ENCODE measurements around the gene SLC4A5.

The SLC4A5 gene

DNA sequence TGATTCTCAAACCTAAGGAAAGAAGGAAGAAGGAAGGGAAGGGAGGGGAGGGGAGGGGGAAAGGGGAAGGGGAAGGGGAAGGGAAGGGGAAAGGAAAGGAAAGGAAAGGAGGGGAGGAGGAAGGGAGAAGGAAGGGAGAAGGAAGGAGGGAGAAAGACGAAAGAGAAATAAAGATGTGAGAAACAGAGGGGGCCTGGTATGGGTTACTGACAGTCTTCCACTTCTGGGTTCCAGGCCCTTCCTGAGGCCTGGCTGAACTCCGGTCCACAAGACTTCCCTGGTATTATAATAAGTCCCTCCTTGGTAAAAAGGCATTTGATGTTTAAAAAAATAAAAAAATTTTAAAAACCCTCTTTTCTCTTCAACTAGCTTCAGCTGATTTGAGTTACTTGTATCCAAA lies 17.4 kb downstream of the SLC4A5 start:
- no peaks in the 10 kb centered on the region for H3K9me3 Mint-ChIP-seq
- no peaks in the 10 kb centered on the region for H3K36me3 Mint-ChIP-seq (ENCODE audit: insufficient read depth)
- H3K4me3 Mint-ChIP-seq = no peak overlapping the region
- peaks cover 0 to 2% of the 10 kb centered on the region in 2 donors for H3K4me1 Mint-ChIP-seq (ENCODE audit: low read depth in 2 of 2)
- DNase-seq (no peak), ATAC-seq (replicated peaks) (no peak)
- no peaks in the 10 kb centered on the region for H3K27me3 Mint-ChIP-seq
- H3K27ac Mint-ChIP-seq = no peak overlapping the region

- DNase-seq (no peak), ATAC-seq (replicated peaks) (no peak)
- Mint-ChIP-seq H3K36me3 (ENCODE audit: insufficient read depth) (no peaks in the 10 kb centered on the region), H3K27ac (no peak overlapping the region), H3K4me1 (ENCODE audit: low read depth in 2 of 2) (no peaks in the 10 kb centered on the region), H3K9me3 (no peaks in the 10 kb centered on the region), H3K4me3 (no peak overlapping the region), H3K27me3 (no peaks in the 10 kb centered on the region)
Observed at GRCh38 chr2:74321737-74322136, 21.5 kb downstream of the SLC4A5 start.

- H3K36me3 Mint-ChIP-seq (ENCODE audit: insufficient read depth) = peaks cover 3% of the 10 kb centered on the region
- DNase-seq = no peak
- no peaks in the 10 kb centered on the region for H3K27me3 Mint-ChIP-seq
- no peak overlapping the region for H3K27ac Mint-ChIP-seq
- no peaks in the 10 kb centered on the region for H3K9me3 Mint-ChIP-seq
- no peak for ATAC-seq (replicated peaks)
- no peaks in the 10 kb centered on the region for H3K4me1 Mint-ChIP-seq (ENCODE audit: low read depth in 2 of 2)
- no peak overlapping the region for H3K4me3 Mint-ChIP-seq
Observed at GRCh38 chr2:74317701-74318100, 25.5 kb downstream of the SLC4A5 start.

DNA sequence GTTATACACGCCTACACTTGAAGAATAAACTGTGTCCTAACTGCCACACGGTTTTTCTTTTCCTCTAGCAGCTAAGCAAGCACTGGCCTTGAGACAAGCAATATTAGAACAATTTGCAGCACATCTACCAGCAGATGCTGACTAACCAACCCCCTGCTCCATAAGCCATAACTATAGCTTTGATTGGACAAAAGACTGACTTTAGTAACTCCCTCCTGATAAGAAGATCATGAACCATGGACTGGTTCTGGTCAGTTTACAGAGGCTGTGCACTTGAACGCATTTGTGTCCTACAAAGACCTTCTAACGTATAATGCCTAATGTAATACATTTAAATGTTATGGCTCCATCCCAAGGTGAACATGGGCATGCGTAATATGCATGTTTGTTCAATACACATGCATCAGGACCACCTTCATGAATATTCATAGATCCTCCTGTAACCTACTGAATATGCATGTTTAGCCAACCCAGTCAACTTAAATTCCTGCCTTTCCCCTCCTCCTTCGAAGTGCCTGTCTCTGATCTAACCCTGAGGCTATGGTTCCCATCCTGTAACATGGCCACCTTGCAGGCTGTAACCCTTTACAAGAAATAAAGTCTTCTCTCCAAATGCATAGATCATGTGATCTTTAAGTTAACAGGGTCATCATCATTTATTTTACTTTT lies 26.5 kb downstream of the SLC4A5 start:
- no peak for DNase-seq
- Mint-ChIP-seq H3K27me3 (no peaks in the 10 kb centered on the region), H3K36me3 (ENCODE audit: insufficient read depth) (peaks cover 3% of the 10 kb centered on the region), H3K27ac (no peak overlapping the region), H3K4me3 (no peak overlapping the region), H3K9me3 (no peaks in the 10 kb centered on the region), H3K4me1 (ENCODE audit: low read depth in 2 of 2) (no peaks in the 10 kb centered on the region)
- ATAC-seq (replicated peaks) = no peak

- Mint-ChIP-seq H3K27me3 (no peaks in the 10 kb centered on the region), H3K27ac (no peak overlapping the region), H3K9me3 (no peaks in the 10 kb centered on the region), H3K4me1 (ENCODE audit: low read depth in 2 of 2) (no peaks in the 10 kb centered on the region), H3K36me3 (ENCODE audit: insufficient read depth) (peaks cover 3% of the 10 kb centered on the region), H3K4me3 (no peak overlapping the region)
- ATAC-seq (replicated peaks) = no peak
- no peak for DNase-seq
Observed at GRCh38 chr2:74314107-74314506, 29.1 kb downstream of the SLC4A5 start.

DNA sequence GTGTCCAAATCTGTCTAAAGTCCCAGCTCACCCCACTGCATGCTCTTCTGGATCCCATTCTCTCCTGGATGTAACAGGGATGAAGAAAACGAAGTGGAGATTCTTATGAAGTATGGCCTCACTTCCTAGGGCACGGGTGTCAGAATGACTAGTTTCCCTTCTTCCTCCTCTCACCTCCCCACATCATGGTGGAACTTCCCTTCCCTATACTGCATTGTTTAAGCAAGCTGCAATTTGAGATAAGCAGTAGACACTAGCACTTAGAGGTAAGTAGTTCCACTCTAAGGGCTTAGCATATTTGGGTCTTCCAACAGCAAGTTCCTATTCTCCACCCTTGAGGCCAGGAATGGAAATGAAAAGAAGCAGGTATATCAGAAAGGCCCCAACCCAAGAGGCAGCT lies 29.7 kb downstream of the SLC4A5 start:
- Mint-ChIP-seq H3K9me3 (no peaks in the 10 kb centered on the region), H3K27me3 (no peaks in the 10 kb centered on the region), H3K36me3 (ENCODE audit: insufficient read depth) (peaks cover 3% of the 10 kb centered on the region), H3K27ac (no peak overlapping the region), H3K4me1 (ENCODE audit: low read depth in 2 of 2) (no peaks in the 10 kb centered on the region), H3K4me3 (no peak overlapping the region)
- ATAC-seq (replicated peaks) (no peak), DNase-seq (no peak)

GRCh38 chr2:74312913-74313312 lies 30.3 kb downstream of the SLC4A5 start:
- H3K4me1 Mint-ChIP-seq (ENCODE audit: low read depth in 2 of 2) = no peaks in the 10 kb centered on the region
- H3K27me3 Mint-ChIP-seq = no peaks in the 10 kb centered on the region
- H3K4me3 Mint-ChIP-seq = no peak overlapping the region
- no peak for DNase-seq
- H3K27ac Mint-ChIP-seq = no peak overlapping the region
- no peak for ATAC-seq (replicated peaks)
- no peaks in the 10 kb centered on the region for H3K9me3 Mint-ChIP-seq
- peaks cover 3% of the 10 kb centered on the region for H3K36me3 Mint-ChIP-seq (ENCODE audit: insufficient read depth)

DNA sequence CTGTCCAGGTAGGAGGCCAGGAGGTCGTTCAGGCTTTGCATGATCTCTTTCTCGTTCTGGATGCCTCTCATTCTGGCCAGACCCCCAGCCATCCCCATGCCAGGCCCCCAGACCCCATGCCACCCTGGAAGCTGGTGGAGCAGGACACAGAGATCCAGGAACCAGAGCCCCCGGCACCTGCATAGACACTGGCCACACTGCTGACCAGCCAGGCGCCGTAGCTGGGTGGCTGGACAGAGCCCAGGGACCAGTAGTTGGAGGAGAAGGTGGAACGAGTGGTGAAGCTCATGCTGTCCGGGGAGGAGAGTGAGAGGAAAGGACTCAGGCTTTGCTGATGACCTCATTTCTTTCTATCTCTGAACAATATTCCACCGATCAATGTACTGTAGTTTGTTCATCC lies 35.5 kb downstream of the SLC4A5 start:
- Mint-ChIP-seq H3K36me3 (ENCODE audit: insufficient read depth) (no peaks in the 10 kb centered on the region), H3K4me1 (ENCODE audit: low read depth in 2 of 2) (no peaks in the 10 kb centered on the region), H3K27ac (no peak overlapping the region), H3K4me3 (no peak overlapping the region), H3K27me3 (no peaks in the 10 kb centered on the region), H3K9me3 (no peaks in the 10 kb centered on the region)
- ATAC-seq (replicated peaks) (no peak), DNase-seq (no peak)

- ATAC-seq (replicated peaks) (peak; percentile 32), DNase-seq (no peak)
- Mint-ChIP-seq H3K36me3 (ENCODE audit: insufficient read depth) (no peaks in the 10 kb centered on the region), H3K27ac (no peak overlapping the region), H3K4me1 (ENCODE audit: low read depth in 2 of 2) (no peaks in the 10 kb centered on the region), H3K27me3 (no peaks in the 10 kb centered on the region), H3K4me3 (no peak overlapping the region), H3K9me3 (no peaks in the 10 kb centered on the region)
Observed at GRCh38 chr2:74304332-74305148, 38.7 kb downstream of the SLC4A5 start.

DNA sequence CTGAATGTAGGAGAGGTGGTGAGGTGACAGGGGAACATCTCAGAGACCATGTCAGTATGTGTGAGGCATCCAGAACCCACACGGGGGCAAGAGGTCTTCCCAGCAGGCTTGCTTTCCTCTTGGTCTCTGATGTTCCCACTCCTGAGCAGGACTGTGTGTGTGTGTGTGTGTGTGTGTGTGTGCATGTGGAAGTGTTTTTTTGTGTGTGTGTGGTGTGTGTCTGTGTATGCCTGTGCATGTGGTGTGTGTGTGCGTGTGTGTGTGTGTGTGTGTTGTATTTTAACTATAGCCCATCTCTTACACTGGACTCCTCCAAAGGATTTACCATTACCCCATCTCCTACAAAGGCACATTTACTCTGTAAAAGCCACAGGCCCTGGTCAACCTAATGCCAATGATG lies 40.4 kb downstream of the SLC4A5 start:
- Mint-ChIP-seq H3K4me1 (ENCODE audit: low read depth in 2 of 2) (no peaks in the 10 kb centered on the region), H3K27me3 (no peaks in the 10 kb centered on the region), H3K4me3 (no peak overlapping the region), H3K36me3 (ENCODE audit: insufficient read depth) (no peaks in the 10 kb centered on the region), H3K9me3 (no peaks in the 10 kb centered on the region), H3K27ac (no peak overlapping the region)
- no peak for ATAC-seq (replicated peaks)
- no peak for DNase-seq

- Mint-ChIP-seq H3K9me3 (no peaks in the 10 kb centered on the region), H3K27ac (peak overlapping the region in 1 of 2 donors; percentile 88), H3K27me3 (no peaks in the 10 kb centered on the region), H3K4me1 (ENCODE audit: low read depth in 2 of 2) (no peaks in the 10 kb centered on the region), H3K4me3 (no peak overlapping the region), H3K36me3 (ENCODE audit: insufficient read depth) (no peaks in the 10 kb centered on the region)
- no peak for ATAC-seq (replicated peaks)
- no peak for DNase-seq
Observed at GRCh38 chr2:74301262-74301661, 42.0 kb downstream of the SLC4A5 start.

DNA sequence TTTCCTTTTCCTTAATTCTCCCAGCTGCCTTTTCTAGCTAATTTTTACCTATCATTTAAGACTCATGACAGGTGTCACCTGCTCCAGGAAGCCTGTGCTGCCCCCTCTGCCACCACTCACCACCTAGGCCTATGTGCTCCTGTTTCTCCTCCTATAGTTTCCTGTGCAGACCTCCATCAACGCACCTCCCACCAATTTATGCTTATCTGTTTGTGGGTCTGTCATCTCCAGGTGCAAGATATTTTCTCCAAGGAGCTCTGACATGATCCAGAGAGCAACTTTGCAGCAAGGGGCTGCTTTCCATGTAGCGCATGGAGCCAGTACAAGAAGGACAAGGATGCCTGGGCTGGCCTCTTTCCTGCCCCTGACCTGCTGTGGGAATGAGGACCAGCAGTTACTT lies 42.7 kb downstream of the SLC4A5 start:
- H3K4me3 Mint-ChIP-seq = no peak overlapping the region
- no peaks in the 10 kb centered on the region for H3K4me1 Mint-ChIP-seq (ENCODE audit: low read depth in 2 of 2)
- H3K36me3 Mint-ChIP-seq (ENCODE audit: insufficient read depth) = no peaks in the 10 kb centered on the region
- peak overlapping the region in 1 of 2 donors; percentile 88 for H3K27ac Mint-ChIP-seq
- DNase-seq (no peak), ATAC-seq (replicated peaks) (no peak)
- H3K9me3 Mint-ChIP-seq = no peaks in the 10 kb centered on the region
- no peaks in the 10 kb centered on the region for H3K27me3 Mint-ChIP-seq

DNA sequence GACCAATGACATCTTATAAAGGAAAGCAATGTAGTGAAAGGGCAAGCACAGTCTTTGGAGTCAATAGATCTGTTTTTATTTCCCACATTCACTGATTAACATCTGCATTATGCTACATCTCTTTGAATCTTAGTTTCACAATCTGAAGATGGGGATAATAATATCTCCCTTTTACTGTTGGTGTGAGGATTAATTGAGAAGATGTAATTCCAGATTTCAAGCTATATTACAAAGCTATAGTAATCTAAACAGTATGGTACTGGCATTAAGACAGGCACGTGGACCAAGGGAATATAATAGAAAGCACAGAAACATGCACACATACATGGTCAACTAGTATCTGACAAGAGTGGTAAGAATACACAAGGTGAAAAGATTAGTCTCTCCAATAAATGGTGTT lies 45.3 kb downstream of the SLC4A5 start:
- H3K4me3 Mint-ChIP-seq = no peak overlapping the region
- H3K27ac Mint-ChIP-seq = no peak overlapping the region
- H3K27me3 Mint-ChIP-seq = no peaks in the 10 kb centered on the region
- DNase-seq (no peak), ATAC-seq (replicated peaks) (no peak)
- no peaks in the 10 kb centered on the region for H3K36me3 Mint-ChIP-seq (ENCODE audit: insufficient read depth)
- no peaks in the 10 kb centered on the region for H3K4me1 Mint-ChIP-seq (ENCODE audit: low read depth in 2 of 2)
- H3K9me3 Mint-ChIP-seq = no peaks in the 10 kb centered on the region

DNA sequence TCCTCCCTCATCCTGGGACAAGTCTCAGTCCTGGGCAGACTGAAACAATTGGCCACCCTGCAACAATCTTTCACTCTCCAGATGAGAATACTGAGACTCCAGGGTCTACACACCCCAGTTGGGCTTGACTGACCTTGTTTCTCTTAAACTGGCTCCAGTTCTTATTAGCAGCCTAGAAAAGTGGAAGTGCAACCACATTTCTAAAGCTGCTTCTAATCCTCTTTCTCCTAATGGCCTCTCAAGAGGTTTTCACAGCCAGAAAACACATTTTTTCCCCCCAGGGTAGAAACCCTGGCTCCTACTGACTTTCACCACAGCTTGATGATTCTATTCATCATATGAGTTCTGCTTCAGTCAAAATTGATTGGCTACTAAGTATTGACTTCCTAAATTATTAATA lies 45.8 kb downstream of the SLC4A5 start:
- peak overlapping the region in 1 of 2 donors; percentile 14 for H3K27ac Mint-ChIP-seq
- no peaks in the 10 kb centered on the region for H3K27me3 Mint-ChIP-seq
- no peak for DNase-seq
- no peaks in the 10 kb centered on the region for H3K4me1 Mint-ChIP-seq (ENCODE audit: low read depth in 2 of 2)
- no peaks in the 10 kb centered on the region for H3K36me3 Mint-ChIP-seq (ENCODE audit: insufficient read depth)
- H3K4me3 Mint-ChIP-seq = no peak overlapping the region
- H3K9me3 Mint-ChIP-seq = no peaks in the 10 kb centered on the region
- ATAC-seq (replicated peaks) = no peak

Data from effector memory CD8-positive, alpha-beta T cell (primary cell).